DND-41 (cell line): ENCODE data around the gene TXNDC16.

Experiments
- CTCF ChIP-seq: IDR thresholded peaks from 2 replicates; pipeline ENCODE4 v1.5.1; 2012; ENCODE audit warnings: borderline replicate concordance, low read length, moderate library complexity, mild to moderate bottlenecking; ENCODE audit not compliant: poor library complexity, severe bottlenecking; ENCODE audit errors: extremely low read depth
- EZH2 ChIP-seq: IDR thresholded peaks from 3 replicates; pipeline ENCODE4 v1.6.1; 2012; ENCODE audit warnings: borderline replicate concordance, low read depth, mild to moderate bottlenecking, moderate library complexity, low read length, inconsistent platforms; ENCODE audit not compliant: severe bottlenecking

DNA sequence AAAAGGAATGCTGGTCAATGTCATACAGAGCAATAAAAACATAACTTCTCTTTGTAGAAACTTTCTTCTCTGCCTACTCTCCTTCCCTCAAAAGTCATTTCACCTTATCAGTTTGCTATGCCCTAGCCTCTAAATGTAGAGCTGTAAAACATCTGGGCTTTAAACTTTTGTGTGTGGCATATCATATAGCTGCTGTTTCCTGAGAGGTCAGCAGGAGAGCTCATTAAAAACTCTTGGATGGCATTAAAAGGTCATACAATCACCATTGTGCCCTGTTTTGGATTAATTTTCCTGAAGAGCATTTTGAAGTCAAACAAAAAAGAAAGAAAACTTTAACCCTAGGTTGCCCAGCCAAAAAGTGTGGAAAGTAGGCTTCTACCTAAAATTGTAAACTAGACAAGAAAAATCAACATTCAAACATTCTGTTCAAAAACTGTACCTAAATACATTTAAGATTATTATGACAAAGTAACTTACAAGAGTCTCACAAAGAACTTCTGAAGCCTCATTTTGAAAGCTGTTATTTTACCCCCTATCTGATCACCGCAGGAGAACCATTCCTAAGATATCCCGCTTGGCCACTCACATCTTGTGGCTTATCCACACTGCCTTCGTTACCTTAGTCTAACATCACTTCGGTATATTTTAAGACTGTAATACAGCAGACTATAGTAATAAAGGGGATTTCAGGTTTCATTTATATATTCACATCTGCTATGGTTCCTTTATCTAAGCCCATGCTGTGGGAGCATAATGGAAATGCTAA is 38.1 kb downstream of the TXNDC16 start:
- no peak for TF ChIP-seq CTCF
- TF ChIP-seq EZH2: no peak
